ENCODE results near the gene ST8SIA1. TPM values are rescaled to one million over a fixed set of nuclear protein-coding genes. Genes with fewer than 3 reads are reported as not detected.

The ST8SIA1 gene
- total RNA-seq, 4 donors from 2014 or later: 0.72 to 7.1 (median 2.5) TPM

DNA sequence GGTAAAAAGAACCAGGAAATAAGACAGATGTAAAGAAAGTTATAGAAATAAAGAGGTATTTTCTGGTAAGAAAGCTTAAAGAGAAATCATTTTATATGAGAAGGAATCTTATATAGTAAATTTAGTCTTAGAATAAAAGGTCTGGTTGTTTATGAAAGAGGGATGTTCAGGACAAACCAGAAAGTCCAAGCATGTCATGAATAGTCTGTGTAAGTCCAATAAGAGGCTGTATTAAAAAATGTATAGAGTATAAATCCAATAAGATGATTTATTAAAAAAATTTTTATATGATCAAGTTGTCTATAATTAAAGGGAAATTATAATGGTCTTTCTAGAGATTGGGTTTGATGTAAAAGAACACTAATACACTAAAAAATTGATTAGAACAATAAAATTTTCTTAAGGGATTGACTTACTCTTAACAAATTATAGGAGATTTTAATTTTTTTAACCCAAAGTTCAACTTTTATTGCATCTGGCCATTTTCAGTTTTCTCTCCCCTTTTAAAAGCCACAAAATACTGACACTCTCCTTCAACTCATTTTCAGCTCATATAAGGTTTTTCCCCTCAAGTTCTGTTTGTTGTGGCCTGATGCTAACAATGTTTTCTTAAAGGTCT is 35.1 kb downstream of the ST8SIA1 start:
- ATAC-seq (ENCODE audit: low FRiP score) (no peak), DNase-seq (ENCODE audit: low spot score) (no peak)
- TF ChIP-seq, protein P1, sequence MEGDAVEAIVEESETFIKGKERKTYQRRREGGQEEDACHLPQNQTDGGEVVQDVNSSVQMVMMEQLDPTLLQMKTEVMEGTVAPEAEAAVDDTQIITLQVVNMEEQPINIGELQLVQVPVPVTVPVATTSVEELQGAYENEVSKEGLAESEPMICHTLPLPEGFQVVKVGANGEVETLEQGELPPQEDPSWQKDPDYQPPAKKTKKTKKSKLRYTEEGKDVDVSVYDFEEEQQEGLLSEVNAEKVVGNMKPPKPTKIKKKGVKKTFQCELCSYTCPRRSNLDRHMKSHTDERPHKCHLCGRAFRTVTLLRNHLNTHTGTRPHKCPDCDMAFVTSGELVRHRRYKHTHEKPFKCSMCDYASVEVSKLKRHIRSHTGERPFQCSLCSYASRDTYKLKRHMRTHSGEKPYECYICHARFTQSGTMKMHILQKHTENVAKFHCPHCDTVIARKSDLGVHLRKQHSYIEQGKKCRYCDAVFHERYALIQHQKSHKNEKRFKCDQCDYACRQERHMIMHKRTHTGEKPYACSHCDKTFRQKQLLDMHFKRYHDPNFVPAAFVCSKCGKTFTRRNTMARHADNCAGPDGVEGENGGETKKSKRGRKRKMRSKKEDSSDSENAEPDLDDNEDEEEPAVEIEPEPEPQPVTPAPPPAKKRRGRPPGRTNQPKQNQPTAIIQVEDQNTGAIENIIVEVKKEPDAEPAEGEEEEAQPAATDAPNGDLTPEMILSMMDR (IDR thresholded peaks at IDR 0.05): no peak

DNA sequence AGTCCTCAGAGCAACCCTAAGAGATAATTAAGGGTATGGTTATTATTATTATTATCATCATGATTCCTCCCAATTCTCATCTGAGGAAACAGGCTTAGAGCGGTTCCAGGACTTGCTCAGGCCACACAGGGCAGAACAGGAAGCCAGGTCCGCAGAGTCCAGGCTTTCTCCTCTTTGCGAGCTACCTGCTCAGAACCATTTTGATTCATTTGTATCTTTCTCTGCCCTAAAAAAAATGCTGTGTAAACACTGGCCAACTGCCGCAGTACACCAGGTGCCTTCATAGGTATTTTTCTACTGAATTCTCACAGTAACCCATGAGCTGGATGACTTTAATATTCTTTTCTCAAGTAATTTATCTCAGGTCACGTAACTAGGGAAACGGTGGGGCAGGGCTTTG is 45.3 kb downstream of the ST8SIA1 start:
- TF ChIP-seq, protein P1 (IDR thresholded peaks at IDR 0.05): no peak
- ATAC-seq (ENCODE audit: low FRiP score) (no peak), DNase-seq (ENCODE audit: low spot score) (no peak)

DNA sequence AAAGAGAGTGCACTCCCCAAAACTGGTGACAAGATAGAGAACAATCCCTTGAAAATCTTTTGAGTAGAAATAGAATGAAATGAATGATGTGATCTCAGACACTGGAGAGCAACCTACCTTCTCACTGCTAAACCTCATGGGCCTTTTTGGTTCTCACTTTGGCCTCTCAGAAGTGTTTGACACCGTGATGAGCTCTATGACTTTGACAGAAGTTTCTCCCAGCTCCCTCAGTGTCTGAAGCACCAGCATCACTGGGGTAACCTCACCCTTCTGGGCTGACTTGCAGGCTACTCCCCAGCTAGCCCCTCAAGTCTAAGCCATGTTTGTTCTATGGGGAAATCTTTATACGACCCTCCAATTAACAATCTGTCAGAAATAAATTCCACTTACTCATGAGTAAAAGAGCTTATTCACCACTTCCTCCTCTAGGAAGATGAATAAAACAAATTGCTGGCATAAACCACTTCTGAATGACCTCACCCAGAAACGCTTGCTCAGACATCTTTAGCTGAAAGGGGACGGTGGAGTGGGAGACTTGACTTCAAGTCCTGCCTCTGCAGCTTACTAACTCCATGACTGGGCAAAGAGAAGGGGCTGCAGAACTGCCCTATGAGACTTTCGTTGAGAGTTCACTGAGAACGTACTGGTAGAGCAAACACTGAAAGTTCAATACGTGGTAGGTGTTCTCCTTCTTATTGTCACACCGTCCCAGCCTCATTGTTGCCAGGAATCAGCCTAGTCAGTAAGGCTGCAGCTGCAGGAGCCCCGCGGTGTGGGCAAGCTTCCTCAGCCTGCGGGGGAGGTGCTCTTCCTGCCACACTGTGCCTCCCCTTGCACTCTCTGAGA is 46.5 kb downstream of the ST8SIA1 start:
- DNase-seq (ENCODE audit: low spot score) (no peak), ATAC-seq (ENCODE audit: low FRiP score) (peak; percentile 44)
- TF ChIP-seq, protein P1 (IDR thresholded peaks at IDR 0.05): no peak

DNA sequence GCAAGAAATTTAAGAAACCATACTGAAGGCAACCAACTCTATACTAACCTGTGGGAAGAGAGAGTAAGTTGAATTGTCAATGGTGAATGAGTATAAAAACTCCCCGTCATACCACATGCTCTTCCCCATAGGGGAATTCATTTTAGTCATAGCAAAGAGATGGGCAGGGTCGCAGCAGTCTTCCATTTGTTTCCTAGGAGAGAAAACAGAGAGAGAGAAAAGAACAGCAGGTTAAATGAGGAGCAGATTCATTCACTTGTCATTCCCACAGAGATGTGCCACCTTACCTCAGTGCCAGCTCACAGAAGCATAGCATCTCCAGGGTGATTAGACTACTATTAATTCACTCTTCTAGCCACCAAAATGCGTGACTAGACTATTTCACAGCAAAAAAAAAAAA is 47.4 kb downstream of the ST8SIA1 start:
- DNase-seq (ENCODE audit: low spot score) (no peak), ATAC-seq (ENCODE audit: low FRiP score) (no peak)

DNA sequence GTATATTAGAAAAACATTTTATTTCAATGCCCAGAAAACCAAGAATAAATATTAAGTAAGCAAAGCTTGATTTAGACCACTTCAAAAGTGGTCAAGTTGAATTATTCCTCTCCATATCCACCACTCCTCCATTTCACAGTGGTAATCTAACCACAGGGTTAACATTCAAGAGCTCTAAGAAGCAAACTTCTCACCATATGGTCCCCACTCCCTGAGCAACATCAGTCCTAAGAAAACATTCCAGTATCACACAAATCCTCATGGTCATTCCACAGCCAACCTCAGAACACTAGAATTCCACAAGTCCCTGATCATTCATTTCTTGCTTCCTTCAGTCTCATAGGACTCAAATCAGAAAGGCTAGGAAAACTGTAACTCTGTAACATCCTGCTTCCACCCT is 47.9 kb downstream of the ST8SIA1 start:
- TF ChIP-seq, protein P1 (IDR thresholded peaks at IDR 0.05): no peak
- DNase-seq (ENCODE audit: low spot score) (no peak), ATAC-seq (ENCODE audit: low FRiP score) (no peak)

More for the DNA sequence above, 47.4 kb downstream of the ST8SIA1 start:
- TF ChIP-seq, protein P1 (IDR thresholded peaks at IDR 0.05): no peak

DNA sequence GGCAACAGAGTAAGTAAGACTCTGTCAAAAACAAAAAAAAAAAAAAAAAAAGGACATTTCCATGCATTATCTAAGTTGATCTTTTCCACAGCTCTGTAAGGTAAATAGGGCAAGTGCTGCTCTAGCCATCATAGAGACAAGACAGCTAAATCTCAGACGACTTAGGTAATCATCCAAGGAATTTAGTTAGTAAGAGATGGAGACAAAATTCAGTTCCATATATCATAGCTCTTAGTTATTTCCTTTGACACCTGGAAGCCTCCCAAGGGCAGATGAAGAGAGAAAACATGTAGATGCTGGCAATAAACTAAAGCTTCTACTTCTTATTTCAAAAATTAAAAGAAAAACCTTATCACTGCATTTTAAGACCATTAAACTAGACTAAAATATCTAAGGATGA is 48.7 kb downstream of the ST8SIA1 start:
- DNase-seq (ENCODE audit: low spot score) (no peak), ATAC-seq (ENCODE audit: low FRiP score) (peak; percentile 43)
- TF ChIP-seq, protein P1 (IDR thresholded peaks at IDR 0.05): no peak

Measured in omental fat pad (tissue), 4 donors.